Measurements from ENCODE around the gene PAM.

The PAM gene

GRCh38 chr5:102946414-102946813, 191.3 kb downstream of the PAM start:
- in situ Hi-C loops (cut with MboI; ENCODE audit: low sequenced_read_pairs, unreplicated experiment): no loop called here
- DNase-seq (ENCODE audit: low spot score): no peak
- no peak for TF ChIP-seq CTCF (IDR thresholded peaks at IDR 0.05; ENCODE audit: borderline replicate concordance, control extremely low read depth, extremely low read depth, insufficient read depth, missing control alignments)

GRCh38 chr5:102946971-102947370, 191.9 kb downstream of the PAM start:
- in situ Hi-C loops (cut with MboI; ENCODE audit: low sequenced_read_pairs, unreplicated experiment): no loop called here
- DNase-seq (ENCODE audit: low spot score): no peak
- TF ChIP-seq CTCF (IDR thresholded peaks at IDR 0.05; ENCODE audit: borderline replicate concordance, control extremely low read depth, extremely low read depth, insufficient read depth, missing control alignments): no peak

- TF ChIP-seq CTCF (IDR thresholded peaks at IDR 0.05; ENCODE audit: borderline replicate concordance, control extremely low read depth, extremely low read depth, insufficient read depth, missing control alignments): no peak
- DNase-seq (ENCODE audit: low spot score): no peak
- in situ Hi-C loops (cut with MboI; ENCODE audit: low sequenced_read_pairs, unreplicated experiment): no loop called here
These were observed 200.4 kb downstream of the PAM start for GRCh38 chr5:102955488-102955887.

GRCh38 chr5:102956599-102956998, 201.5 kb downstream of the PAM start:
- no peak for DNase-seq (ENCODE audit: low spot score)
- TF ChIP-seq CTCF (IDR thresholded peaks at IDR 0.05; ENCODE audit: borderline replicate concordance, control extremely low read depth, extremely low read depth, insufficient read depth, missing control alignments): no peak
- in situ Hi-C loops (cut with MboI; ENCODE audit: low sequenced_read_pairs, unreplicated experiment): no loop called here

GRCh38 chr5:102957141-102957540, 202.0 kb downstream of the PAM start:
- in situ Hi-C loops (cut with MboI; ENCODE audit: low sequenced_read_pairs, unreplicated experiment): no loop called here

GRCh38 chr5:102958481-102959011, 203.4 kb downstream of the PAM start:
- in situ Hi-C loops (cut with MboI; ENCODE audit: low sequenced_read_pairs, unreplicated experiment): no loop called here
- no peak for DNase-seq (ENCODE audit: low spot score)
- no peak for TF ChIP-seq CTCF (IDR thresholded peaks at IDR 0.05; ENCODE audit: borderline replicate concordance, control extremely low read depth, extremely low read depth, insufficient read depth, missing control alignments)

More at GRCh38 chr5:102957141-102957540, 202.0 kb downstream of the PAM start:
- no peak for TF ChIP-seq CTCF (IDR thresholded peaks at IDR 0.05; ENCODE audit: borderline replicate concordance, control extremely low read depth, extremely low read depth, insufficient read depth, missing control alignments)
- DNase-seq (ENCODE audit: low spot score): no peak

- DNase-seq (ENCODE audit: low spot score): no peak
- TF ChIP-seq CTCF (IDR thresholded peaks at IDR 0.05; ENCODE audit: borderline replicate concordance, control extremely low read depth, extremely low read depth, insufficient read depth, missing control alignments): no peak
- in situ Hi-C loops (cut with MboI; ENCODE audit: low sequenced_read_pairs, unreplicated experiment): no loop called here
These were observed 203.9 kb downstream of the PAM start for GRCh38 chr5:102959055-102959454.

All from GM13976 (cell line).